Measurements from ENCODE around the gene ASGR2.

DNA sequence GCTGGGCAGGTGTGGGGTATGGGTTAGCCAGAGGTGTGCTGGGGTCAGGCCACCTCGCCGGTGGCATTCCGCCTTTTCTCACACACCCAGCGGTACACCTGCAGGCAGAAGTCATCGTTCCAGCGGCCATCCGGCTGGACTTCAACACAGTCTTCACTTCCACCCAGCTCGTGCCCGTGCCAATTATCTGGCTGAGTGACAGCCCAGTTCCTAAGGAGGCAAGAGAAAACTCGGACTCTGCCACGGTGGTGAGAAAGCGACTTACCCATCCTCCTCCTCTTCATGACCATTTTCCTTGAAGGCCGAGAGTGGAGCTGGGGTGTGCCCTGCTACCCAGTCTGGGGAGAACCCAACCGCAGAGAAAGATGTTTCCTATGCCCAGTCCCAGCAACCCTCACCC lies 13.1 kb downstream of the ASGR2 start:
- no peak for TF ChIP-seq CTCF (IDR thresholded peaks at IDR 0.05; ENCODE audit: borderline replicate concordance, extremely low read depth, low read length, poor library complexity, severe bottlenecking)
- no peak for TF ChIP-seq EZH2 (IDR thresholded peaks at IDR 0.05; ENCODE audit: borderline replicate concordance, low read depth, low read length, severe bottlenecking)
